Omental fat pad (tissue), 4 donors: ENCODE measurements around the gene TNIK. TPM values are rescaled to one million over a fixed set of nuclear protein-coding genes. Genes with fewer than 3 reads are reported as not detected.
A peak's percentile ranks its signal among the peaks of the same experiment; 100 is the strongest.

ENCODE experiments used
- ATAC-seq: fragments of 150-250 bp; one replicate; pipeline ENCODE4 v1.9.1; 2016; ENCODE audit warnings: mild to moderate bottlenecking, moderate library complexity; ENCODE audit not compliant: low FRiP score
- DNase-seq: peaks from one replicate; pipeline ENCODE4 v3.0.0-alpha.2; 2019; ENCODE audit warnings: low spot score
- total RNA-seq, 4 donors: library from RNA; depleted of rRNA; stranded (reverse); fragments of >200 nt; gene quantifications; one replicate each; pipeline ENCODE4 v1.1.0, GENCODE V29; 2016
- TF ChIP-seq, protein P1 (sequence below), 3 donors: fragments of 450-650 bp; IDR thresholded peaks; one replicate each; pipeline ENCODE4 v1.5.1; 2016 to 2017; ENCODE audit warnings: antibody characterized with exemption in 3 of 3, mild to moderate bottlenecking in 3 of 3, moderate library complexity in 2 of 3

The TNIK gene
- total RNA-seq, 4 donors from 2014 or later: 3.9 to 12.8 (median 6.5) TPM

DNA sequence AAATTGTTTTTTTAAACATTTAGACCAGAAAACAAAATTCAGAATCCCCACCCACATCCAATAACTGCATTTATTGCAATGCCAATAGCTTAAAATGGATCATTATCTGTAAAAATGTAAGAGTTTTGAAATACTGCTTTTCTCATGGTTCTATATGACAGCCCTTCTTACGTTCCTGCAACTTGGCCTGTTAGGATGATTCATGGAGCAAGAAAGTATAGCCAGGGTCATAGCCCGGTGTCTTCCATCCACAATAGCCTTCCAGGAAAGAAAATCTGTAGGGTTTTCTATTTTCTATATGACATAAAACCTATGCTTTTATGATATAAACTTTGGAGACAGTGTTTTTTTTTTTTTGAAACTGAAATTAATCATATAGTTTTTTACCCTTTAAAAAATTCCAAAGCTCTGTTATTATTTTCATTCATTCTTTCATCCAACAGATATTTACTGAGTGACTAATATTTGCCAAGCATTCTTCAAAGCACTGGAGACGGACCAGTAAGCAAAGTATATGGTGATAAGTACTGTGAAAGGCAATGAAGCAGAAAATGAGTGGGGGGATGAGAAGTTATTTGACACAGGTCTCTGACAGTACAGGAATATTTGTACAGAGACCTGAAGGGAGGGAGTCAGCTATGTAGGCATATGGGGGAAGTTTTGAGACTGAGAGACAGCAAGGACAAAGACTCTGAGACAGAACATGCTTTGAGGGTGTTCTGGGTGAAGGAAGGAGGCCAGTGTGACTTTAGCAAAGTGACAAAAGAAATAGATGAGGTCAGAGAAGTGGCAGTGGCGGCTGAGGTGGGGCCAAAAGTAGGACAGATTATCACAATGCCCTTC is 404.6 kb downstream of the TNIK start:
- no peak for DNase-seq
- no peak for ATAC-seq
- TF ChIP-seq, protein P1, sequence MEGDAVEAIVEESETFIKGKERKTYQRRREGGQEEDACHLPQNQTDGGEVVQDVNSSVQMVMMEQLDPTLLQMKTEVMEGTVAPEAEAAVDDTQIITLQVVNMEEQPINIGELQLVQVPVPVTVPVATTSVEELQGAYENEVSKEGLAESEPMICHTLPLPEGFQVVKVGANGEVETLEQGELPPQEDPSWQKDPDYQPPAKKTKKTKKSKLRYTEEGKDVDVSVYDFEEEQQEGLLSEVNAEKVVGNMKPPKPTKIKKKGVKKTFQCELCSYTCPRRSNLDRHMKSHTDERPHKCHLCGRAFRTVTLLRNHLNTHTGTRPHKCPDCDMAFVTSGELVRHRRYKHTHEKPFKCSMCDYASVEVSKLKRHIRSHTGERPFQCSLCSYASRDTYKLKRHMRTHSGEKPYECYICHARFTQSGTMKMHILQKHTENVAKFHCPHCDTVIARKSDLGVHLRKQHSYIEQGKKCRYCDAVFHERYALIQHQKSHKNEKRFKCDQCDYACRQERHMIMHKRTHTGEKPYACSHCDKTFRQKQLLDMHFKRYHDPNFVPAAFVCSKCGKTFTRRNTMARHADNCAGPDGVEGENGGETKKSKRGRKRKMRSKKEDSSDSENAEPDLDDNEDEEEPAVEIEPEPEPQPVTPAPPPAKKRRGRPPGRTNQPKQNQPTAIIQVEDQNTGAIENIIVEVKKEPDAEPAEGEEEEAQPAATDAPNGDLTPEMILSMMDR (IDR thresholded peaks at IDR 0.05): no peak

DNA sequence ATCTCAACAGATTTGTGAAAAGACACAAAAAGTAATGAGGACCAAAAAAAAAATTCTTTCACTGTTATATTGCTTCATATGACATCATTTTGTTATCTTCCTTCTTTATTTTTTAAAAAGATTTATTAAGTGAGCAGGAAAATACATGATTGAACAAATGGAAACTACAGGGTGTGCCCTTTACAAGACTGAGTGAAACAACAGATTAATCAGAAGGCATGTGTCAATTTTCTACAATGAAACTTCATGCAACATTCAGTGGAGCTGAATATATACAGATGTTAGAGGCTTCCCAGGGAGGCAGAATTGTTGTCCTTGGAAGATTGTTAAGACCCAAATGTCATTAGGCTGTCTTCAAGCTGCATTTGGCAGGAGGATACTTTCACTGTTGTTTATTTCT is 405.3 kb downstream of the TNIK start:
- ATAC-seq: no peak
- DNase-seq: no peak

DNA sequence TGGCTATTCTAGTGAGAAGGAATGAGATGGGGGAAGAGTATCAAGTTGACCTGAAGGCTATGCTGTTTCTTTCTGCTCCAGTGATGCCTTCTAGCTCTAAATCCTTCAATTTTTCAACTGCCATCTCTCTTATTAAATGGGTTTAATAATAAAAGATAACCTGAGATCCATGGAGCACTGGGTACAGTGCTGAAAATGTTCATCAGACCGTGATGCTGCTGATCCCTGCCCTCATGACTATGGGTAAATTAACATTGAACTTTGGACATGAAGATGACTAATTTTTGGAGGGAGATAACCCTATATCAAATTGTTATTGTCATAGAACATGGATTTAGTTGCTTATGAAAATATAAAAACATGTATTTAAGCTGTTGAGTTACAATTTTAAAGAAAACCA is 406.0 kb downstream of the TNIK start:
- TF ChIP-seq, protein P1 (IDR thresholded peaks at IDR 0.05): no peak
- ATAC-seq: no peak

More for the DNA sequence above, 405.3 kb downstream of the TNIK start:
- TF ChIP-seq, protein P1 (IDR thresholded peaks at IDR 0.05): no peak

DNA sequence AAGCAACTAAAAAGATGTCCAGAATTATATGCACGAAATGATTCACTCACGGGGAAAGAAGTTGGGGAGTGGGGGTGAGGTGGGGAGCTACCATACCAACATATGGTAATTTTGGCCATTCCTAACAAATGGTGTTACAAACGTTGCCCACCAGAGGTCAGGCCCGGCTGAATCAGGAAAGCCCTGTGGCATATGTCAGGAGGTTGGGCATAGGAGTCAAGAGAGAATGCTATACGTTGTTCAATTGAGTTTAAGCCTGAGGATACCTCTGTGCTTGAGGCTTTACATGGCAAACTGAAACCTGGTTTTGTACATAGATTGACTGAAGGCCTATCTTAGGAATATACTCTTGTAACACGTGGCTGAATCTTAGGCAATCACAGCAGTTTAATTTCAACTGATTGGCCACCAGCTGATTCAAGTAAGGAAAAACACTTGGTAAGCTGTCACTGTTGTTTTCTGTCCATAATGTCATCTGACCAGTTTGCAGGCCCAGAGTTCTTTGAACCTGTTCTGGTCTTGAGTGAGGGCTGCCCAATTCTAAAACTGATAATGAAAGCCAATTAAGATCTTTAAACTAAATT is 410.3 kb downstream of the TNIK start:
- DNase-seq (no peak), ATAC-seq (no peak)
- TF ChIP-seq, protein P1 (IDR thresholded peaks at IDR 0.05): no peak

More for the DNA sequence above, 406.0 kb downstream of the TNIK start:
- no peak for DNase-seq

DNA sequence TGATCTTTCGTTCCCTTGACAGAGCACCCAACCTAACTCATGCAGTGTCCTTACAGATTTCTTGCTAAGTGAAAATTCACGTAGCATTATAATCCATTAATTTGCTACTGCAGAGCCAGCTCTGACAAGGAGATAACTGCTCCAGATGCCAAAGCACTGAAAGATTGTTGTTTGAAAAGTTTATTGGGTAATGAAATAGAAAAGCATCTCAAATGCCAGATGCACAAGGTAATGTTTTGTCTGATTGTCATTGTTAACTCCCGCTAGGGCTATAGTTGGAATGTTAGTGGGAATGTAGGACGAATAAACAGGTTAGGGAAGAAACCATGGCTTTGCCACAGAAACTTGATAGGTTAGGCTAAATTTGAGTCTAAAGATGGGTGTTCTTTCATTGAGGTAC is 413.4 kb downstream of the TNIK start:
- no peak for ATAC-seq
- TF ChIP-seq, protein P1 (IDR thresholded peaks at IDR 0.05): no peak
- no peak for DNase-seq

DNA sequence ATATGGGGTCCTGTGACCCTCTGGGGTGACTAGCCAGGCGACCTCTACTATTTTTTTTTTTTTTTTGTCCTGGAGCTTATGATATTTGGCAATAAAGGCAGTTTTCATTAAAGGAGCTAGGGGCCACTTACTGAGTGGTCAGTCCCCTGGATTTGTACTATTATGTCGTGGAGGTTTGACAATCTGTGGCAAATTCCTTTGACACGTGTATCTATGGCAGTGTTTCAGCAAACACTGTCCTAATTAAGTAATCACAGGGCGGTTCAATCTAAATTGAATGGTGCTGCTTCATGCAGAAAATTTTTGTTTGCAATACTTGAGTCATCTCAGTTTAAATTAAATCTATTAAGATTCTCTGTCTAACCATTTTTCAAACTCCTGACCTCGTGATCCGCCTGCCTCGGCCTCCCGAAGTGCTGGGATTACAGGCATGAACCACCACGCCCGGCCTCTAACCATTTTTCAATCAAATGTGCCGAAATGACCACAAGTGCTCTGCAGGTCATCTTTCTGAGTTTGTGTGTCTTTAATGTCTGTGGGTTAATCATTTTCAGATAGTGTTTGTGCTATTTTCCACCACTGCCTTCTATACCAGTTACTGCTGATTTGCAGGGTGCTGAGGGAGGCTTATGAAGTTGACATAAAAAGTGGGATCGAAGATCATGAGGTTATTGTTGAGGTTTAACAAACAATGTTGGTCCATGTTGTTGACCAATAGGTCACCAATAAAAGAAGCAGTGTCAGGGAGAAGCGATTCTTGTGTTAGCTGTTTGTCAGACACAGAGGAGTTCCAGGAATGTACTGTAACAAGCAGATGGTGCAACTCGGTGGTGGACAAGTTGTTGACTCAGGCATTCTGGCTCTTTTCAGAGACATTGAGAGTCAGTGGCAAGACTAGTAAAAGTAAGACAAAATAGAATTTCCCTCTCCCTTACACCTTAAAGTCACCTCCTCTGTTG is 415.1 kb downstream of the TNIK start:
- ATAC-seq: peak; percentile 75
- TF ChIP-seq, protein P1 (IDR thresholded peaks at IDR 0.05): no peak
- DNase-seq: no peak
